Neutrophil (primary cell): ENCODE results near the gene NEGR1.

Source experiments
- H3K27ac ChIP-seq: fragments of 200-600 bp; sonication (generic); 2 replicates; pipeline ENCODE4 v1.5.1; 2016; ENCODE audit warnings: mild to moderate bottlenecking, moderate library complexity
- H3K27me3 ChIP-seq: fragments of 200-600 bp; sonication (generic); 2 replicates; pipeline ENCODE4 v1.6.0; 2016; ENCODE audit warnings: mild to moderate bottlenecking
- H3K36me3 ChIP-seq: fragments of 200-600 bp; sonication (generic); 2 replicates; pipeline ENCODE4 v1.5.1; 2017
- H3K4me1 ChIP-seq, 2 experiments: fragments of 200-600 bp in 1 of 2; sonication (generic) in 1 of 2; 1 replicate in 1 of 2; 2 replicates in 1 of 2; pipeline versions ENCODE4 v1.5.1 to v1.6.1; 2013 to 2016; ENCODE audit warnings: low read depth in 1 of 2, low read length in 1 of 2, mild to moderate bottlenecking in 1 of 2, moderate library complexity in 1 of 2; ENCODE audit not compliant: control insufficient read depth in 1 of 2, insufficient read depth in 1 of 2
- H3K4me3 ChIP-seq, 2 experiments: fragments of 200-600 bp in 1 of 2; sonication (generic) in 1 of 2; 1 replicate in 1 of 2; 2 replicates in 1 of 2; pipeline ENCODE4 v1.5.1; 2013 to 2016; ENCODE audit warnings: low read depth in 1 of 2, low read length in 1 of 2, mild to moderate bottlenecking in 1 of 2, moderate library complexity in 1 of 2
- H3K9me3 ChIP-seq: fragments of 200-600 bp; sonication (generic); 2 replicates; pipeline ENCODE4 v1.5.1; 2016
- TF ChIP-seq, protein P1 (sequence below): fragments of 200-600 bp; sonication (generic); IDR thresholded peaks from 2 replicates; pipeline ENCODE4 v1.5.1; 2016; ENCODE audit warnings: antibody characterized with exemption

NEGR1 gene

DNA sequence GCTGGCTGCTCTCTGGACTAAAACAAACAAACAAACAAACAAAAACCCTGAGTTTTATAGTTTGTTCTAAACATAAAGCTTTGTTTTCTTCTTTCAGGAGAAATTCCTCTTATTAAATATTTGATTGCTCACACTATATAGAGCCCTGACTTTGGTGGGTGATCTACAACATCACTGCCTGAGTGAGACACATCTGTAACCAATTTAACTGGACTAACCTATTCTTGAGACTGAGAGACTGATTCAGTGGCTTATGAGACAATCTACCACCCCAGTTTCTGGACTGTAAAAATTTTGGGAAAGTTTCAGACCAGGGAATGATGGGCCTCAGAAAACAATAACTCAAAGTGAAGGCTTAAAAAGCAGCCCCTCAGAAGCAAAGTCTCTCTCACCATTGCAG lies 537.0 kb downstream of the NEGR1 start:
- Histone ChIP-seq H3K9me3 (no peaks in the 10 kb centered on the region), H3K27me3 (no peaks in the 10 kb centered on the region), H3K4me1 (no peaks in the 10 kb centered on the region), H3K27ac (no peak overlapping the region), H3K36me3 (no peaks in the 10 kb centered on the region), H3K4me3 (no peak overlapping the region)
- TF ChIP-seq, protein P1, sequence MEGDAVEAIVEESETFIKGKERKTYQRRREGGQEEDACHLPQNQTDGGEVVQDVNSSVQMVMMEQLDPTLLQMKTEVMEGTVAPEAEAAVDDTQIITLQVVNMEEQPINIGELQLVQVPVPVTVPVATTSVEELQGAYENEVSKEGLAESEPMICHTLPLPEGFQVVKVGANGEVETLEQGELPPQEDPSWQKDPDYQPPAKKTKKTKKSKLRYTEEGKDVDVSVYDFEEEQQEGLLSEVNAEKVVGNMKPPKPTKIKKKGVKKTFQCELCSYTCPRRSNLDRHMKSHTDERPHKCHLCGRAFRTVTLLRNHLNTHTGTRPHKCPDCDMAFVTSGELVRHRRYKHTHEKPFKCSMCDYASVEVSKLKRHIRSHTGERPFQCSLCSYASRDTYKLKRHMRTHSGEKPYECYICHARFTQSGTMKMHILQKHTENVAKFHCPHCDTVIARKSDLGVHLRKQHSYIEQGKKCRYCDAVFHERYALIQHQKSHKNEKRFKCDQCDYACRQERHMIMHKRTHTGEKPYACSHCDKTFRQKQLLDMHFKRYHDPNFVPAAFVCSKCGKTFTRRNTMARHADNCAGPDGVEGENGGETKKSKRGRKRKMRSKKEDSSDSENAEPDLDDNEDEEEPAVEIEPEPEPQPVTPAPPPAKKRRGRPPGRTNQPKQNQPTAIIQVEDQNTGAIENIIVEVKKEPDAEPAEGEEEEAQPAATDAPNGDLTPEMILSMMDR, result no peak

DNA sequence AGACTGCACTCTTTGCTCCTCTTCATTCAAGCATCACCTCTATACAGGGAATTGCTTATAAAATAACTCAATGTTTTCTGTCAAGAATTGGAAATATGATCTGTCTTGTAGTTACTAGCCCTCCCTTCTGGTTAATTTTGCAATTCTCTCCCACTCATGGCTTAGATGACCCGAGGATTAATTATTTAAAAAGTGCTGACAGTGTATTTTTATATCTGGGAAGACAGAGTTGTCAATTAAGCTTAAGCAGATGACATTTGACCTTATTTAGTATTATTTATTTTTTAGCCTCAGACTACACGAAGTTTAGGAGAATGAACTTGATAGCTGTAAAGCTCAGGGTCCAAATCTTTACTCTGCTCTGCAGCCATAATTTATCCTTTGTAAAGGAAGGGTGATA lies 538.5 kb downstream of the NEGR1 start:
- no peaks in the 10 kb centered on the region for H3K9me3 ChIP-seq
- no peaks in the 10 kb centered on the region for H3K4me1 ChIP-seq
- no peak overlapping the region for H3K27ac ChIP-seq
- TF ChIP-seq, protein P1, result no peak
- no peaks in the 10 kb centered on the region for H3K27me3 ChIP-seq
- no peaks in the 10 kb centered on the region for H3K36me3 ChIP-seq
- no peak overlapping the region for H3K4me3 ChIP-seq

DNA sequence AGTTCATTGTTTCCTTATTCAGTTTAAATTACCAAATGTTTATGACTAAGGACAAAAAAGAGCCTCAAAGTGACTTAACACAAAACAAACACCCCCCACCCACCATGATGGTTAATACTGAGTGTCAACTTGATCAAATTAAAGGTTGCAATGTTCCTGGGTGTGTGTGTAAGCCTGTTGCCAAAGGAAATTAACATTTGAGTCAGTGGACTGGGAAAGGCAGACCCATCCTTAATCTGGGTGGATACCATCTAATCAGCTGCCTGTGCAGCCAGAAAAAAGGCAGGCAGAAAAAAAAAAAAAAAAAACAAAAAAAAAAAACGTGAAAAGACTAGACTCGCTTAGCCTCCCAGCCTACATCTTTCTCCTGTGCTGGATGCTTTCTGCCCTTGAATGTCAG lies 543.4 kb downstream of the NEGR1 start:
- H3K27ac ChIP-seq, result no peak overlapping the region
- H3K9me3 ChIP-seq, result no peaks in the 10 kb centered on the region
- H3K4me3 ChIP-seq, result no peak overlapping the region
- TF ChIP-seq, protein P1, result no peak
- no peaks in the 10 kb centered on the region for H3K27me3 ChIP-seq
- H3K4me1 ChIP-seq, result no peaks in the 10 kb centered on the region
- H3K36me3 ChIP-seq, result no peaks in the 10 kb centered on the region

DNA sequence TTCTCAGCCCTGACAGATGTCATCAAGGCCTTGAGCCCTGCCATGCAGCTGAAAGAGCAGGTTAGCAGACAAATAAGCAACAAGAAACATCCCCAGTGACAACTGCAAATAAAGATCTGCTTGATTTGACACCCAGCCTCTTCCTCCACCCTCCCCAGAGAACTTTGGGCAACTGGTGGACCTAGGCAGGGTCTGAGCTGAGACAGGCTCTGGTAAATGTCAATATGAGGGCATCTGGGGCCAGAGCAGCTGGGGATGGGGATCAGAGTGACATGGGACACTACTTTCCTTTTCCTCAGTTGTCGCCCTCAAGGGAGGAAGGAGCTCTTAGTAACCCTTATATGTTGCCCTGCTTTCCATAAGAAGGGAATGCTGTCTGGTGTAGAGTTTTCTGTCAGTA lies 544.1 kb downstream of the NEGR1 start:
- H3K4me1 ChIP-seq, result no peaks in the 10 kb centered on the region
- no peak overlapping the region for H3K27ac ChIP-seq
- no peaks in the 10 kb centered on the region for H3K36me3 ChIP-seq
- TF ChIP-seq, protein P1, result no peak
- H3K4me3 ChIP-seq, result no peak overlapping the region
- no peaks in the 10 kb centered on the region for H3K9me3 ChIP-seq
- no peaks in the 10 kb centered on the region for H3K27me3 ChIP-seq

DNA sequence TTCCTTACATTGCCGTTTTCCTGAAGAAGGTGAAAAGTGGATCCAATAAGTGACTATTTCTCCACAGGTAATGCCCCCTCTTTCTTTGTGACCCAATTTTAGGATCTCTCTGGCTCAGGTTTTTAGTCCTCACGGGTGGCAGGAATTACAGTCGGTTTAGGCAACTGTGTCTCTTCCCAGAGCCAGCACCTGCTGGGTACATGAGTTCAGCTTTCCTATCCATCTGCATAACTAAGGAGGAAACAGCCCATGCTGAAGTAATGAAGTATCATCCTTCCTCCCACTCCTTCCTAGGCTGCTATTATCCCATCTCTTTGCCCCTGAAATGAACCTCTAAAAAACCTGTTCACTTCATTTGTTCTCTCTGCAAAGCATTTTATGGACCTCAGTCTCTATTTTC lies 544.6 kb downstream of the NEGR1 start:
- TF ChIP-seq, protein P1, result no peak
- no peaks in the 10 kb centered on the region for H3K9me3 ChIP-seq
- no peaks in the 10 kb centered on the region for H3K36me3 ChIP-seq
- H3K27me3 ChIP-seq, result no peaks in the 10 kb centered on the region
- no peak overlapping the region for H3K27ac ChIP-seq
- no peak overlapping the region for H3K4me3 ChIP-seq
- no peaks in the 10 kb centered on the region for H3K4me1 ChIP-seq

DNA sequence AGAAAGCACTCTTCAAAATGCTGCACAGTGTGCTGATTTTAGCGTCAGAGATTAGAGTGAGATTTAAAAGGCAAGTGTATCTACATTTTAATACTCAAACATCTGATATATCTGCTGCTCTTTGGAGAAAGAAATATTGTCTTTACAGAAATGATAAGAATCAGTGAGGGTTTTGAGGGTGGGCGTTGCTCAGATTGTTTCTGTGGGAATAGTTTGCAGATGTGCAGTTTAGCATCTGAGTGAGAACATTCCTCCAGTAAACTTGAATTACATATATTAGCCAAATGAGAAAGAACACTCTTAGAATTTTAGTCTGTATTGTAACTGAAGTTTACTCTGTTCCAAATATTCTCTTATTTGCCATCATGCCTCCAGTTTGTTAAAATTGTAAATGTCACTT lies 549.2 kb downstream of the NEGR1 start:
- TF ChIP-seq, protein P1, result no peak
- no peaks in the 10 kb centered on the region for H3K36me3 ChIP-seq
- no peaks in the 10 kb centered on the region for H3K9me3 ChIP-seq
- H3K27ac ChIP-seq, result no peak overlapping the region
- no peaks in the 10 kb centered on the region for H3K4me1 ChIP-seq
- no peak overlapping the region for H3K4me3 ChIP-seq
- H3K27me3 ChIP-seq, result no peaks in the 10 kb centered on the region
